A549 (cell line): Measurements from ENCODE around the gene TREH.

ENCODE experiments used
- CEBPB ChIP-seq, 2 experiments: fragments of >200 bp in 1 of 2; sonication (Bioruptor Twin) in 1 of 2; formaldehyde crosslinking in 1 of 2; IDR thresholded peaks; 2 replicates each; pipeline ENCODE4 v1.6.1; 2012 to 2016
- CHD2 ChIP-seq: fragments of 150-350 bp; IDR thresholded peaks from 2 replicates; pipeline ENCODE4 v1.6.1; 2014; ENCODE audit warnings: low read length; ENCODE audit not compliant: partially characterized antibody
- EP300 ChIP-seq, 2 experiments: fragments of >200 bp; sonication (Bioruptor Twin); formaldehyde crosslinking; IDR thresholded peaks; 2 replicates in 1 of 2; 3 replicates in 1 of 2; pipeline ENCODE4 v1.6.1; 2016 to 2017
- HMGXB4 ChIP-seq: fragments of 250-450 bp; sonication (Bioruptor Pico); IDR thresholded peaks from 2 replicates; pipeline ENCODE4 v1.5.0; 2021; ENCODE audit warnings: mild to moderate bottlenecking, moderate library complexity, borderline replicate concordance
- HOXA7 ChIP-seq: fragments of 250-450 bp; sonication (Bioruptor Pico); IDR thresholded peaks from 2 replicates; pipeline ENCODE4 v1.5.0; 2020; ENCODE audit warnings: mild to moderate bottlenecking, moderate library complexity
- HOXB5 ChIP-seq: fragments of 250-450 bp; sonication (Bioruptor Pico); IDR thresholded peaks from 2 replicates; pipeline ENCODE4 v1.5.0; 2020; ENCODE audit warnings: mild to moderate bottlenecking, moderate library complexity
- KDM1A ChIP-seq: fragments of 200-600 bp; sonication (generic); IDR thresholded peaks from 2 replicates; pipeline ENCODE4 v1.6.1; 2016; ENCODE audit warnings: low read depth, mild to moderate bottlenecking
- MAZ ChIP-seq: fragments of 150-350 bp; IDR thresholded peaks from 2 replicates; pipeline ENCODE4 v1.6.1; 2014; ENCODE audit warnings: antibody characterized with exemption, low read depth, low read length, borderline replicate concordance
- MYC ChIP-seq: IDR thresholded peaks from 2 replicates; pipeline ENCODE4 v1.6.1; 2012; ENCODE audit warnings: mild to moderate bottlenecking, inconsistent platforms, low read length, improper control_type of control experiment, borderline replicate concordance
- RAD21 ChIP-seq, 2 experiments: fragments of >200 bp in 1 of 2; sonication (Bioruptor Twin) in 1 of 2; formaldehyde crosslinking in 1 of 2; IDR thresholded peaks in 1 of 2; conservative IDR thresholded peaks in 1 of 2; 2 replicates in 1 of 2; 3 replicates in 1 of 2; pipeline ENCODE4 v1.6.1; 2012 to 2018; ENCODE audit warnings: inconsistent platforms in 1 of 2
- RFX5 ChIP-seq: fragments of 450-650 bp; IDR thresholded peaks from 2 replicates; pipeline ENCODE4 v1.7.1; 2014; ENCODE audit warnings: antibody characterized with exemption, mild to moderate bottlenecking, moderate library complexity
- ZC3H11A ChIP-seq: fragments of 450-650 bp; IDR thresholded peaks from 2 replicates; pipeline ENCODE4 v1.6.1; 2014; ENCODE audit warnings: antibody characterized with exemption, mild to moderate bottlenecking
- TF ChIP-seq, protein P1 (sequence below): fragments of >200 bp; sonication (Bioruptor Twin); formaldehyde crosslinking; IDR thresholded peaks from 3 replicates; pipeline ENCODE4 v1.5.1; 2016

- TF ChIP-seq CHD2 (no peak), ZC3H11A (no peak), RAD21 (conservative IDR thresholded peaks at IDR 0.05 in 1 of 2, IDR thresholded peaks at IDR 0.05 in 1 of 2) (no peak), EP300 (IDR thresholded peaks at IDR 0.05) (no peak), MYC (no peak), MAZ (no peak), RFX5 (no peak), KDM1A (no peak), CEBPB (IDR thresholded peaks at IDR 0.05) (no peak), HOXA7 (no peak), HMGXB4 (CRISPR knock-in tag) (no peak), HOXB5 (CRISPR knock-in tag) (no peak)
- TF ChIP-seq, protein P1, sequence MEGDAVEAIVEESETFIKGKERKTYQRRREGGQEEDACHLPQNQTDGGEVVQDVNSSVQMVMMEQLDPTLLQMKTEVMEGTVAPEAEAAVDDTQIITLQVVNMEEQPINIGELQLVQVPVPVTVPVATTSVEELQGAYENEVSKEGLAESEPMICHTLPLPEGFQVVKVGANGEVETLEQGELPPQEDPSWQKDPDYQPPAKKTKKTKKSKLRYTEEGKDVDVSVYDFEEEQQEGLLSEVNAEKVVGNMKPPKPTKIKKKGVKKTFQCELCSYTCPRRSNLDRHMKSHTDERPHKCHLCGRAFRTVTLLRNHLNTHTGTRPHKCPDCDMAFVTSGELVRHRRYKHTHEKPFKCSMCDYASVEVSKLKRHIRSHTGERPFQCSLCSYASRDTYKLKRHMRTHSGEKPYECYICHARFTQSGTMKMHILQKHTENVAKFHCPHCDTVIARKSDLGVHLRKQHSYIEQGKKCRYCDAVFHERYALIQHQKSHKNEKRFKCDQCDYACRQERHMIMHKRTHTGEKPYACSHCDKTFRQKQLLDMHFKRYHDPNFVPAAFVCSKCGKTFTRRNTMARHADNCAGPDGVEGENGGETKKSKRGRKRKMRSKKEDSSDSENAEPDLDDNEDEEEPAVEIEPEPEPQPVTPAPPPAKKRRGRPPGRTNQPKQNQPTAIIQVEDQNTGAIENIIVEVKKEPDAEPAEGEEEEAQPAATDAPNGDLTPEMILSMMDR: no peak
Measured at GRCh38 chr11:118649941-118650340, 29.5 kb downstream of the TREH start.
